Ishikawa (cell line): ENCODE results near the gene SAP130.

Experiments
- CEBPB ChIP-seq: IDR thresholded peaks from 2 replicates; pipeline ENCODE4 v1.6.1; 2012
- CREB1 ChIP-seq: IDR thresholded peaks from 2 replicates; pipeline ENCODE4 v1.6.1; 2012; ENCODE audit warnings: low read depth
- EGR1 ChIP-seq: IDR thresholded peaks from 2 replicates; pipeline ENCODE4 v1.6.1; 2012
- EP300 ChIP-seq: IDR thresholded peaks from 2 replicates; pipeline ENCODE4 v1.6.1; 2012; ENCODE audit warnings: borderline replicate concordance
- FOXM1 ChIP-seq: IDR thresholded peaks from 2 replicates; pipeline ENCODE4 v1.6.1; 2012; ENCODE audit warnings: low read depth, borderline replicate concordance
- MAX ChIP-seq: IDR thresholded peaks from 2 replicates; pipeline ENCODE4 v1.6.1; 2012
- NFIC ChIP-seq: IDR thresholded peaks from 2 replicates; pipeline ENCODE4 v1.6.1; 2012
- RAD21 ChIP-seq: IDR thresholded peaks from 2 replicates; pipeline ENCODE4 v1.6.1; 2012; ENCODE audit warnings: low read depth
- REST ChIP-seq: IDR thresholded peaks from 2 replicates; pipeline ENCODE4 v1.6.1; 2012; ENCODE audit warnings: low read depth, mild to moderate bottlenecking
- TAF1 ChIP-seq: IDR thresholded peaks from 2 replicates; pipeline ENCODE4 v1.6.1; 2012; ENCODE audit warnings: low read depth, mild to moderate bottlenecking
- TCF12 ChIP-seq: IDR thresholded peaks from 2 replicates; pipeline ENCODE4 v1.6.1; 2012; ENCODE audit warnings: low read depth
- TEAD4 ChIP-seq: IDR thresholded peaks from 2 replicates; pipeline ENCODE4 v1.6.1; 2012
- USF1 ChIP-seq: IDR thresholded peaks from 2 replicates; pipeline ENCODE4 v1.6.1; 2012
- YY1 ChIP-seq: IDR thresholded peaks from 2 replicates; pipeline ENCODE4 v1.6.1; 2012; ENCODE audit warnings: low read depth
- ZBTB7A ChIP-seq: IDR thresholded peaks from 2 replicates; pipeline ENCODE4 v1.6.1; 2012; ENCODE audit warnings: low read depth

The SAP130 gene

GRCh38 chr2:127961729-127962128, 66.1 kb downstream of the SAP130 start:
- TF ChIP-seq CREB1, result no peak
- TF ChIP-seq TAF1, result no peak
- TF ChIP-seq FOXM1, result no peak
- no peak for TF ChIP-seq REST
- TF ChIP-seq CEBPB, result no peak
- TF ChIP-seq YY1, result no peak
- TF ChIP-seq TEAD4, result no peak
- no peak for TF ChIP-seq EGR1
- no peak for TF ChIP-seq USF1
- no peak for TF ChIP-seq EP300
- no peak for TF ChIP-seq RAD21
- no peak for TF ChIP-seq TCF12
- no peak for TF ChIP-seq ZBTB7A
- TF ChIP-seq NFIC, result no peak

- TF ChIP-seq REST, result no peak
- no peak for TF ChIP-seq TAF1
- no peak for TF ChIP-seq CREB1
- TF ChIP-seq RAD21, result no peak
- no peak for TF ChIP-seq MAX
Observed at GRCh38 chr2:127957240-127957639, 70.6 kb downstream of the SAP130 start.

GRCh38 chr2:127954857-127955256, 73.0 kb downstream of the SAP130 start:
- TF ChIP-seq CEBPB (no peak), NFIC (no peak), TEAD4 (no peak), YY1 (no peak)

- TF ChIP-seq EP300, result no peak
- TF ChIP-seq ZBTB7A, result no peak
- no peak for TF ChIP-seq RAD21
- TF ChIP-seq EGR1, result no peak
- no peak for TF ChIP-seq NFIC
- no peak for TF ChIP-seq TEAD4
- no peak for TF ChIP-seq TAF1
- no peak for TF ChIP-seq TCF12
- no peak for TF ChIP-seq CREB1
- TF ChIP-seq YY1, result no peak
- no peak for TF ChIP-seq MAX
Observed at GRCh38 chr2:127953849-127954248, 74.0 kb downstream of the SAP130 start.

GRCh38 chr2:127953128-127953718, 74.6 kb downstream of the SAP130 start:
- no peak for TF ChIP-seq TCF12
- no peak for TF ChIP-seq TEAD4
- TF ChIP-seq REST, result no peak
- no peak for TF ChIP-seq CREB1
- TF ChIP-seq YY1, result no peak

GRCh38 chr2:127951026-127951425, 76.8 kb downstream of the SAP130 start:
- TF ChIP-seq FOXM1 (no peak), CREB1 (no peak), CEBPB (no peak), ZBTB7A (no peak), YY1 (no peak), TAF1 (no peak), USF1 (no peak), EGR1 (no peak), MAX (no peak), EP300 (no peak)
